Measurements from ENCODE around the gene RPL31.

RPL31 gene

GRCh38 chr2:100974712-100975520, 27.2 kb upstream of the RPL31 start:
- no peak for DNase-seq (ENCODE audit: low read depth in 3 of 3)

- no peak for DNase-seq (ENCODE audit: low read depth in 3 of 3)
Observed at GRCh38 chr2:100975521-100975785, 26.6 kb upstream of the RPL31 start.

GRCh38 chr2:100976061-100976460, 26.0 kb upstream of the RPL31 start:
- DNase-seq (ENCODE audit: low read depth in 3 of 3), result no peak

GRCh38 chr2:100976645-100977391, 25.3 kb upstream of the RPL31 start:
- DNase-seq (ENCODE audit: low read depth in 3 of 3), result no peak

- no peak for DNase-seq (ENCODE audit: low read depth in 3 of 3)
Observed at GRCh38 chr2:100977511-100977910, 24.6 kb upstream of the RPL31 start.

GRCh38 chr2:100978582-100979191, 23.4 kb upstream of the RPL31 start:
- DNase-seq (ENCODE audit: low read depth in 3 of 3), result no peak

GRCh38 chr2:100980046-100980445, 22.0 kb upstream of the RPL31 start:
- no peak for DNase-seq (ENCODE audit: low read depth in 3 of 3)

GRCh38 chr2:100981011-100981410, 21.1 kb upstream of the RPL31 start:
- DNase-seq (ENCODE audit: low read depth in 3 of 3), result no peak

GRCh38 chr2:100982431-100982861, 19.6 kb upstream of the RPL31 start:
- DNase-seq (ENCODE audit: low read depth in 3 of 3), result no peak

- no peak for DNase-seq (ENCODE audit: low read depth in 3 of 3)
Observed at GRCh38 chr2:100983201-100983600, 18.9 kb upstream of the RPL31 start.

GRCh38 chr2:100983684-100984310, 18.3 kb upstream of the RPL31 start:
- DNase-seq (ENCODE audit: low read depth in 3 of 3), result no peak

- DNase-seq (ENCODE audit: low read depth in 3 of 3), result peak; percentile 56 to 67 (median 60)
Observed at GRCh38 chr2:100984892-100985307, 17.2 kb upstream of the RPL31 start.

- no peak for DNase-seq (ENCODE audit: low read depth in 3 of 3)
Observed at GRCh38 chr2:100986157-100986556, 15.9 kb upstream of the RPL31 start.

- DNase-seq (ENCODE audit: low read depth in 3 of 3), result no peak
Observed at GRCh38 chr2:100987536-100987935, 14.6 kb upstream of the RPL31 start.

- DNase-seq (ENCODE audit: low read depth in 3 of 3), result no peak
Observed at GRCh38 chr2:100987974-100988373, 14.1 kb upstream of the RPL31 start.

- no peak for DNase-seq (ENCODE audit: low read depth in 3 of 3)
Observed at GRCh38 chr2:100988630-100989417, 13.3 kb upstream of the RPL31 start.

GRCh38 chr2:100989666-100990065, 12.4 kb upstream of the RPL31 start:
- no peak for DNase-seq (ENCODE audit: low read depth in 3 of 3)

- no peak for DNase-seq (ENCODE audit: low read depth in 3 of 3)
Observed at GRCh38 chr2:100990166-100990565, 11.9 kb upstream of the RPL31 start.

- DNase-seq (ENCODE audit: low read depth in 3 of 3), result no peak
Observed at GRCh38 chr2:100990650-100991403, 11.3 kb upstream of the RPL31 start.

GRCh38 chr2:100991404-100991773, 10.7 kb upstream of the RPL31 start:
- DNase-seq (ENCODE audit: low read depth in 3 of 3), result no peak

- DNase-seq (ENCODE audit: low read depth in 3 of 3), result no peak
Observed at GRCh38 chr2:100992262-100992661, 9.8 kb upstream of the RPL31 start.

All from stimulated activated CD4-positive, alpha-beta T cell treated with anti-CD3 and anti-CD28 coated beads, TNF-alpha, amount 100 ng/mL, for 48 hours (primary cell).